Activated naive CD8-positive, alpha-beta T cell treated with anti-CD3 and anti-CD28 coated beads for 36 hours (primary cell): ENCODE measurements around the gene LDB1. TPM values are rescaled to one million over a fixed set of nuclear protein-coding genes. Genes with fewer than 3 reads are reported as not detected.
A peak's percentile ranks its signal among the peaks of the same experiment; 100 is the strongest.

ENCODE experiments used
- DNase-seq: peaks from one replicate; pipeline ENCODE4 v3.0.0; 2021
- H3K27ac Mint-ChIP-seq: one replicate; pipeline ENCODE4 v1.8.0; 2022; ENCODE audit warnings: mild to moderate bottlenecking, moderate library complexity, mixed read lengths
- H3K27me3 Mint-ChIP-seq: one replicate; pipeline ENCODE4 v1.8.0; 2022; ENCODE audit warnings: mild to moderate bottlenecking, mixed read lengths
- H3K36me3 Mint-ChIP-seq: one replicate; pipeline ENCODE4 v1.8.0; 2021; ENCODE audit warnings: mild to moderate bottlenecking, mixed read lengths
- H3K4me1 Mint-ChIP-seq: one replicate; pipeline ENCODE4 v1.8.0; 2021; ENCODE audit warnings: mixed read lengths
- H3K4me3 Mint-ChIP-seq: one replicate; pipeline ENCODE4 v1.8.0; 2022; ENCODE audit warnings: mild to moderate bottlenecking, moderate library complexity, mixed read lengths
- H3K9me3 Mint-ChIP-seq: one replicate; pipeline ENCODE4 v1.8.0; 2022; ENCODE audit warnings: mixed read lengths
- total RNA-seq, 2 experiments: library from RNA; stranded (reverse); gene quantifications; one replicate each; pipeline ENCODE4 v1.2.3, GENCODE V29; 2021

Gene LDB1
- total RNA-seq, 2 experiments from 2014 or later: 68.0 to 71.5 TPM

DNA sequence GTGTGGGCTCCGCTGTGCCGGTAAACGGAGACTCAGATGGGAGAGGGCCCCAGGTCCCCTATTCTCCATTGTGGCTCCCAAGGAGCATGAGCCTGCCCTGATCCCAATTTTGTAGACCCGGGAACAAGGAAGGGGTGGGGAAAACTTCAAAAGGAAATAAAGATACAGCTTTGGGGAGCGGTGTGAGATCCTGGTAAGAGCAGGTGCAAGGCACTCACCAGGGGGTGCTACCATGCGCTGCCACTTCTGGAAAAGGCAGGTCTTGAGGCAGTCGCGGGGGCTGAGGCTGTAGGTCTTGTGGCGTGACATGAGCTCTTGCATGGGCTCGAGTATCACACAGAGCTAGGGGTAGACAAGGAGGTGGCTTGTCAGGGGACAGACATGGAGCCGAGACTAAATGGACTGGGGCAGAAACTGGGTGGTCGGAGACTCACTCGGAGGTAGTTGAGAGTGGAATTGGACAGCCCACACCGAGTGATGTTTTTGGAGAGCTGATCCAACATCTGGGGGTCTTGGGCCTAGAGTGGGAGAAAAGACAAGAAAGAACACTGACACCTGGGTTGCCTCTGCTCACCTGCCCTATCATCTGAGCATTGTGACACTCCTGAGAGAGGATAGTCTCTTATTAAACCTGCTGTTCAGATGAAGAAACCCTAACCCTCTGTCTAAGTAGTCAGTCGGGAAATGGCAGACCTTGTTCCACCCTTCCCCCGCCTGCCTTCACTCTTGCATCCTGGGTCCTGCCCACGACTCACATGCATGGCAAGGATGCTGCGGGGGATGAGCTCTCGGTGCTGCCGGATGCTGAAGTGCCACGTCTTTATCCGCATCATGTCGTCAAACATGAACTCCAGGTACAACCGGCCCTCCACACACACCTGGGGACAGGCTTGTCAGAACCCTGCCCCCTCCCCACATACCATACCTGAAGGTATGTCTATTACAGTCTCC, 10.7 kb downstream of the LDB1 start:
- Mint-ChIP-seq H3K36me3 (peaks cover 29% of the 10 kb centered on the region), H3K27me3 (no peaks in the 10 kb centered on the region), H3K9me3 (no peaks in the 10 kb centered on the region), H3K4me3 (no peak overlapping the region), H3K4me1 (peaks cover 26% of the 10 kb centered on the region), H3K27ac (no peak overlapping the region)
- DNase-seq: no peak

GRCh38 chr10:102106998-102107397, 13.2 kb downstream of the LDB1 start:
- H3K4me3 Mint-ChIP-seq: no peak overlapping the region
- peaks cover 20% of the 10 kb centered on the region for H3K36me3 Mint-ChIP-seq
- H3K9me3 Mint-ChIP-seq: no peaks in the 10 kb centered on the region
- peaks cover 14% of the 10 kb centered on the region for H3K4me1 Mint-ChIP-seq
- H3K27ac Mint-ChIP-seq: no peak overlapping the region
- H3K27me3 Mint-ChIP-seq: no peaks in the 10 kb centered on the region
- no peak for DNase-seq

GRCh38 chr10:102102421-102102820, 17.7 kb downstream of the LDB1 start:
- no peak for DNase-seq
- H3K4me1 Mint-ChIP-seq: peaks cover 10% of the 10 kb centered on the region
- no peaks in the 10 kb centered on the region for H3K27me3 Mint-ChIP-seq
- peaks cover 3% of the 10 kb centered on the region for H3K36me3 Mint-ChIP-seq
- no peak overlapping the region for H3K27ac Mint-ChIP-seq
- H3K9me3 Mint-ChIP-seq: no peaks in the 10 kb centered on the region
- H3K4me3 Mint-ChIP-seq: no peak overlapping the region

GRCh38 chr10:102101152-102101551, 19.0 kb downstream of the LDB1 start:
- no peak overlapping the region for H3K27ac Mint-ChIP-seq
- peaks cover 7% of the 10 kb centered on the region for H3K36me3 Mint-ChIP-seq
- no peaks in the 10 kb centered on the region for H3K9me3 Mint-ChIP-seq
- no peak overlapping the region for H3K4me3 Mint-ChIP-seq
- DNase-seq: no peak
- H3K27me3 Mint-ChIP-seq: no peaks in the 10 kb centered on the region
- H3K4me1 Mint-ChIP-seq: peaks cover 10% of the 10 kb centered on the region

- peaks cover 6% of the 10 kb centered on the region for H3K36me3 Mint-ChIP-seq
- H3K4me1 Mint-ChIP-seq: no peaks in the 10 kb centered on the region
- H3K27ac Mint-ChIP-seq: no peak overlapping the region
- no peak overlapping the region for H3K4me3 Mint-ChIP-seq
- H3K9me3 Mint-ChIP-seq: no peaks in the 10 kb centered on the region
- no peaks in the 10 kb centered on the region for H3K27me3 Mint-ChIP-seq
- no peak for DNase-seq
Measured at GRCh38 chr10:102096449-102096848, 23.7 kb downstream of the LDB1 start.

DNA sequence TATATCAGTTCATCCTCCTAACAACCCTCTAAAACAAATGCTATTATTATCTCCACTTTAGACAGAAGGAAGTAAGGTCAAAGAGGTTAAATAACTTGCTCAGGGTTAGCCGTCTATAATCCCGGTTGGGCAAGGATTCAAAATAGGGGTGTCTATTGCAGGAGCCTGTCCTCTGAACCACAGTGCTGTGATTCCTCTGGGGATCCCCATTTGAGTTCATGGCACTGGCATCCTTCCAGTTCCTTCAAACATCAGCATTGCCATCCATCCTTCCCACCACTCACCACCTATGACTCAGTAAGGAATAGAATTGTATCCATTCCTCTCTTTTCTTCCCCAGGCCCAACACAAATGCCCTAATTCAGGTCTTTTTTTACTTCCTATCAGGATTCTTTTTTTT, 29.4 kb downstream of the LDB1 start:
- no peak for DNase-seq
- no peak overlapping the region for H3K4me3 Mint-ChIP-seq
- no peaks in the 10 kb centered on the region for H3K27me3 Mint-ChIP-seq
- H3K4me1 Mint-ChIP-seq: no peaks in the 10 kb centered on the region
- H3K9me3 Mint-ChIP-seq: no peaks in the 10 kb centered on the region
- H3K27ac Mint-ChIP-seq: no peak overlapping the region
- H3K36me3 Mint-ChIP-seq: peaks cover 2% of the 10 kb centered on the region

DNA sequence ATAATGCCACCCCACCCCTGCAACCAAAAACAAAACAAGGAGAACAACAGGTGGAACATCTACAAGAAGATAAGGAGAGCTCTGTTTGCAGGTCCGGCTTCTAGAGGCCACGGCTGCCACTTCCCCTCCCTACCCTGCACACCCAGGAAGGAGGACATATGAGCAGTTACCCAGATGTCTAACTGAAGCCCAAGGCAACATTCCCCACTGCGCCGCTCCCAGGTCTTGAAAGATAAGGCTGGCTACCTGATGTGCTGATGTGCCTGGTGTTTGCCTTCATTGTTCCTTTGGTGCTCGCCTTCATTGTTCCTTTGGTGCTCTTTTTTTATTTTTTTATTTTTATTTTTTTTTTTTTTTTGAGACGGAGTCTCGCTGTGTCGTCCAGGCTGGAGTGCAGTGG, 34.0 kb downstream of the LDB1 start:
- Mint-ChIP-seq H3K36me3 (no peaks in the 10 kb centered on the region), H3K4me1 (no peaks in the 10 kb centered on the region), H3K27me3 (no peaks in the 10 kb centered on the region), H3K27ac (no peak overlapping the region), H3K4me3 (no peak overlapping the region), H3K9me3 (no peaks in the 10 kb centered on the region)
- no peak for DNase-seq

DNA sequence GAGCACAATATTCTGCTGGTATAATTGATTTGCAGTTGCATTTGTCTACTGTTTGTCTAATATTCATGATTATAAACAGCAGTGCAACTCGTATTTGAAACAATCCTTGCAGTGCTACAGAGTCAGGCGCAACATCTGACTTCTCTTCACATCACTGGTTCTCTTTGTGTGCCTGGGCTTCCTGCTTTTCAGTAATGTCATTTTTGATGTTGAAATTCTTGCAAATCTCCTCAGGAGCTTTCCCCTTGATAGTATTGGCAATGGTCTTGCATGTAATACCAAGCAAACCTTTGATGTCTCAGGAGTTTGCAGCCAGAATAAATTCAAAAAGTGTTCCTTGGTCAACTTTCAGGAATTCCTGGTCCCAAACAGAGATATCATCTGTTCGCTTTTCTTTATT, 34.8 kb downstream of the LDB1 start:
- H3K4me1 Mint-ChIP-seq: no peaks in the 10 kb centered on the region
- no peaks in the 10 kb centered on the region for H3K27me3 Mint-ChIP-seq
- no peaks in the 10 kb centered on the region for H3K36me3 Mint-ChIP-seq
- no peaks in the 10 kb centered on the region for H3K9me3 Mint-ChIP-seq
- DNase-seq: no peak
- no peak overlapping the region for H3K27ac Mint-ChIP-seq
- H3K4me3 Mint-ChIP-seq: no peak overlapping the region

DNA sequence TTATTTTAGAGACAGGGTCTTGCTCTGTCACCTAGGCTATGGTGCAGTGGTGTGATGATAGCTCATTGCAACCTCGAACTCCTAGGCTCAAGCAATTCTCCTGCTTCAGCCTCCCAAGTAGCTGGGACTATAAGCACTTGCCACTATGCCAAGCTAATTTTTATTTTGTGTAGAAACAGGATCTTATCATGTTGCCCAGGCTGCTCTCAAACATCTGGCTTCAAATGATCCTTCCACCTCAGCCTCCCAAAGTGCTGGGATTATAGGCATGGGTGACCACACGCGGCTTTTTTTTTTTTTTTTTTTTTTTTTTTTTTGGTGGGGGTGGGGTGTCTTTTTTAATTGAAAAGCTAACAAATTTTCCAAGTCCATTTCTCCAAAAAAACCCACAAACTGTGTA, 36.6 kb downstream of the LDB1 start:
- H3K36me3 Mint-ChIP-seq: no peaks in the 10 kb centered on the region
- no peak overlapping the region for H3K27ac Mint-ChIP-seq
- no peaks in the 10 kb centered on the region for H3K27me3 Mint-ChIP-seq
- H3K9me3 Mint-ChIP-seq: no peaks in the 10 kb centered on the region
- no peak for DNase-seq
- no peak overlapping the region for H3K4me3 Mint-ChIP-seq
- no peaks in the 10 kb centered on the region for H3K4me1 Mint-ChIP-seq

GRCh38 chr10:102072673-102073527, 47.3 kb downstream of the LDB1 start:
- H3K4me1 Mint-ChIP-seq: peaks cover 4% of the 10 kb centered on the region
- H3K4me3 Mint-ChIP-seq: no peak overlapping the region
- peak; percentile 66 for DNase-seq
- peaks cover 2% of the 10 kb centered on the region for H3K36me3 Mint-ChIP-seq
- H3K27me3 Mint-ChIP-seq: no peaks in the 10 kb centered on the region
- no peaks in the 10 kb centered on the region for H3K9me3 Mint-ChIP-seq
- no peak overlapping the region for H3K27ac Mint-ChIP-seq

DNA sequence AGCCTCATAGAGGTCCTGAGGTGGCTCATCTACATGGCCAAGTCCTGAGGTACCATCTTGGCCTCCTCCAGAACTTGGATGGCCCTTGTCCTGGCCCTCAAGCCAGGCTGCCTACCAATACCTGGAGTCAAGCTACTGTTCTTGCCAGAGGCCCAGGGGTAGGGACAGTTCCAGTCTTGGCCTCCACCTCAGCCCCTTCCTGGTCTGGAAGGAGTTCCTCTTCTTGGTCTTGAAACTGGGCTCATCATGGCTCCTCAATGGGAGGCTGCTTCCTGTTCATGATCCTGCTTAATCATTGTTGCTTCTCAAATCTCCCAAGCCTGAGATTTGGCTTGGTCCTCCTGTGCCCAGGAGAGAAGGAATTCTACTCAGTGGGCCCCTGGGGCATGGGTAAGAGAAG, 51.1 kb downstream of the LDB1 start:
- Mint-ChIP-seq H3K27ac (peak overlapping the region; percentile 60), H3K4me3 (no peak overlapping the region), H3K27me3 (no peaks in the 10 kb centered on the region), H3K9me3 (no peaks in the 10 kb centered on the region), H3K4me1 (peaks cover 23% of the 10 kb centered on the region), H3K36me3 (peaks cover 6% of the 10 kb centered on the region)
- no peak for DNase-seq

- peaks cover 23% of the 10 kb centered on the region for H3K4me1 Mint-ChIP-seq
- no peak overlapping the region for H3K27ac Mint-ChIP-seq
- peaks cover 6% of the 10 kb centered on the region for H3K36me3 Mint-ChIP-seq
- no peaks in the 10 kb centered on the region for H3K9me3 Mint-ChIP-seq
- H3K27me3 Mint-ChIP-seq: no peaks in the 10 kb centered on the region
- H3K4me3 Mint-ChIP-seq: no peak overlapping the region
- DNase-seq: no peak
Measured at GRCh38 chr10:102068216-102068615, 52.0 kb downstream of the LDB1 start.

DNA sequence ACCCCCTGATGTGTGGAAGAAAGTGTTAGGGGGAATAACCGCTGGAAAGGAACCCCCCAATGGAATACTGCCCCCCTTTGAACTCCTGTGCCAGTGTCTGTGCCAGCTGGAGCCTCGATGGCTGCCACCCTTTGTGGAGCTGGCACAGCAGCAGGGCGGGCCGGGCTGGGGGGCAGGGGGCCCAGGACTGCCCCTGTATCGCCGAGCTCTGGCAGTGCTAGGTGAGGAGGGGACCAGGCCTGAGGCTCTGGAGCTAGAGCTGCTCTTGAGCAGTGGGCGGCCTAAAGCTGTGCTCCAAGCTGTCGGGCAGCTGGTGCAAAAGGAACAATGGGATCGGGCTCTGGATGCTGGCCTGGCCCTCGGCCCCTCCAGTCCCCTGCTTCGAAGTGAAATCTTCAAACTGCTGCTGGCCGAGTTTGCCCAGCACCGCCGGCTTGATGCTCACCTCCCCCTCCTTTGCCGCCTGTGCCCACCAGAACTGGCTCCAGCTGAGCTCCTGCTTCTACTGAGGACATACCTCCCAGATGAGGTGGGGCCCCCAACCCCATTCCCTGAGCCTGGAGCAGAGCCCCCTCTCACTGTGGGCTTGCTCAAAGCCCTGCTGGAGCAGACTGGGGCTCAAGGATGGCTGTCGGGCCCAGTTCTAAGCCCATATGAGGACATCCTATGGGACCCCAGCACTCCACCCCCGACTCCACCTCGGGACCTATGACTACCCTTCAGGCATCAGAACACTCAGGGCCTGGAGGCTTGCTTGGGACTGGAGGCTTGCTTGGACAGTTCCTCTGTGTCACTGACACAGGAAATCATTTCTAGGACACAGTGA, 52.9 kb downstream of the LDB1 start:
- Mint-ChIP-seq H3K36me3 (peaks cover 6% of the 10 kb centered on the region), H3K4me1 (peaks cover 23% of the 10 kb centered on the region), H3K9me3 (no peaks in the 10 kb centered on the region), H3K27ac (peak overlapping the region; percentile 21), H3K27me3 (no peaks in the 10 kb centered on the region), H3K4me3 (peak overlapping the region; percentile 48)
- no peak for DNase-seq

GRCh38 chr10:102066399-102067088, 53.6 kb downstream of the LDB1 start:
- DNase-seq: no peak
- Mint-ChIP-seq H3K4me3 (peak overlapping the region; percentile 87), H3K9me3 (no peaks in the 10 kb centered on the region), H3K27ac (peak overlapping the region; percentile 84), H3K36me3 (peaks cover 6% of the 10 kb centered on the region), H3K4me1 (peaks cover 21% of the 10 kb centered on the region), H3K27me3 (no peaks in the 10 kb centered on the region)
